K562 (cell line): Measurements from ENCODE around the gene JUN. TPM values are rescaled to one million over a fixed set of nuclear protein-coding genes. Genes with fewer than 3 reads are reported as not detected.

Experiments used
- COPS2 ChIP-seq: fragments of 450-650 bp; conservative IDR thresholded peaks from 2 replicates; pipeline ENCODE4 v1.6.1; 2016; ENCODE audit warnings: mild to moderate bottlenecking, moderate library complexity
- NFE2 ChIP-seq: IDR thresholded peaks from 2 replicates; pipeline ENCODE4 v1.6.1; 2014; ENCODE audit warnings: antibody characterized with exemption, low read depth
- RBM25 ChIP-seq: fragments of 200-400 bp; formaldehyde crosslinking; IDR thresholded peaks from 2 replicates; pipeline ENCODE4 v1.6.1; 2018; ENCODE audit warnings: low read length, low read depth, moderate library complexity; ENCODE audit not compliant: severe bottlenecking
- RCOR1 ChIP-seq, 2 experiments: IDR thresholded peaks; 2 replicates each; pipeline ENCODE4 v1.6.1; 2012; ENCODE audit warnings: low read depth in 2 of 2, low read length in 2 of 2, borderline replicate concordance in 1 of 2, improper control_type of control experiment in 1 of 2
- SAFB ChIP-seq: fragments of 200-400 bp; formaldehyde crosslinking; IDR thresholded peaks from 2 replicates; pipeline ENCODE4 v1.6.1; 2017; ENCODE audit warnings: low read depth, low read length, borderline replicate concordance
- TAF1 ChIP-seq: IDR thresholded peaks from 2 replicates; pipeline ENCODE4 v1.6.1; 2011; ENCODE audit warnings: mild to moderate bottlenecking, low read length, moderate library complexity; ENCODE audit not compliant: insufficient read depth, control insufficient read depth, severe bottlenecking; ENCODE audit errors: extremely low read depth
- WHSC1 ChIP-seq: IDR thresholded peaks from one replicate; pipeline ENCODE4 v1.6.1; 2012; ENCODE audit warnings: low read length, control low read depth, inconsistent platforms
- ZKSCAN1 ChIP-seq: fragments of 150-350 bp; IDR thresholded peaks from 2 replicates; pipeline ENCODE4 v1.6.1; 2016; ENCODE audit warnings: low read depth, low read length
- polyA plus RNA-seq, 8 experiments: library from polyadenylated mRNA; depleted of rRNA in 4 of 8; stranded (reverse) in 5 of 8; unstranded in 3 of 8; fragments of >200 nt; fragmentation: Nextera tagmentation in 2 of 8; fragmentation: Illumina TruSeq in 1 of 8; extraction: Ambion mirVana in 2 of 8; extraction: Trizol in 1 of 8; gene quantifications; 2 replicates each; pipeline versions ENCODE4 v1.2.1 to v1.2.3, GENCODE V29; 2011 to 2014; ENCODE audit warnings: inconsistent platforms in 1 of 8, missing spikeins in 1 of 8
- total RNA-seq, 7 experiments: library from RNA; depleted of rRNA in 6 of 7; stranded (reverse); fragments of >200 nt in 6 of 7; fragmentation: Illumina TruSeq in 2 of 7; extraction: Trizol in 2 of 7; gene quantifications; 2 replicates each; pipeline versions ENCODE4 v1.2.1 to v1.2.3, GENCODE V29; 2011 to 2021; ENCODE audit warnings: low replicate concordance in 1 of 7
- TF ChIP-seq, protein P1 (sequence below): fragments of 450-650 bp; formaldehyde crosslinking; IDR thresholded peaks from 2 replicates; pipeline ENCODE4 v1.4.0; 2020; ENCODE audit warnings: mild to moderate bottlenecking, moderate library complexity
- TF ChIP-seq, protein P2 (sequence below), 3 experiments: fragments of 200-800 bp in 1 of 3; sonication (Bioruptor generic) in 1 of 3; sonication (generic) in 1 of 3; formaldehyde crosslinking in 1 of 3; IDR thresholded peaks; 2 replicates each; pipeline versions ENCODE4 v1.6.1 to v1.8.0; 2016 to 2022; ENCODE audit warnings: mild to moderate bottlenecking in 2 of 3, missing compliant biosample characterization in 2 of 3, missing genetic modification characterization in 2 of 3, missing genetic modification reagents in 1 of 3
- TF ChIP-seq, protein P3 (sequence below): fragments of 250-450 bp; sonication (Bioruptor Pico); IDR thresholded peaks from 2 replicates; pipeline ENCODE4 v1.5.0; 2022; ENCODE audit warnings: mild to moderate bottlenecking
- TF ChIP-seq, protein P4 (sequence below): sonication (generic); formaldehyde crosslinking; IDR thresholded peaks from 2 replicates; pipeline ENCODE4 v1.8.0; 2023; ENCODE audit warnings: missing genetic modification reagents, mild to moderate bottlenecking, borderline replicate concordance
- TF ChIP-seq, protein P5 (sequence below): fragments of 250-450 bp; sonication (Bioruptor Pico); IDR thresholded peaks from 2 replicates; pipeline ENCODE4 v1.5.0; 2020; ENCODE audit warnings: mild to moderate bottlenecking, borderline replicate concordance

JUN gene
- total and polyA plus RNA-seq, 9 of the 15 experiments (the other 6 are each of a cell fraction or from before 2014, with no cell fraction given): 0.32 to 23.4 (median 4.0) TPM

DNA sequence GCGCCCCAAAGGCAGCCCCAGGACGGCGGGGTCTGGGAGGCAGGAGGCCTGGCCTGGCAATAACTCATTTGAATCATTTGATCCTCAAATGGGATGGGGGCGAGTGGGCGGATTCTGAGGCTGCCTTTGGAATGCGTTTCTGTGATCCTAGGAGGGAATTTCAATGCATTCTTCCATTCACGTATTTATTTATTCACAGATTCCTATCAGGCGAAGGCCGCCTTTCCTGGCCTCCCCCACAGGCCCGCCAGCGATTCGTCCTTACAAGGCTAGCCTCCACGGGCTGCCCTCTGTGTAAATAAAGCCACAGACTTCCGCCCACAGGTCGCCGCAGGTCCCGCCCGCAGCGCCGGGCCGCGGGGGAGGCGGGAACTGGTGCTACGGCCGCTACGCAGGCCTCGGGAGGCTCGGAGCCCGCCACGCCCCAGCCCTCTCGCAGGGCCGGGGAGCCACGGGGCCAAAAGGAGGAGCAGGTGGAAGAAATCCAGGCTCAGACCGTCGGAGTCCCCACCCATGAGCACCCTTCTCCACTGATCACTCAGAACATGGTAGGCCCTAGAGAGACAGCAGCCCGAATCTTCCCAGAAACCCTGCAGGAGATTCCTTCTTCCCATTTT is 31.3 kb upstream of the JUN start (continued):
- TF ChIP-seq, protein P1, sequence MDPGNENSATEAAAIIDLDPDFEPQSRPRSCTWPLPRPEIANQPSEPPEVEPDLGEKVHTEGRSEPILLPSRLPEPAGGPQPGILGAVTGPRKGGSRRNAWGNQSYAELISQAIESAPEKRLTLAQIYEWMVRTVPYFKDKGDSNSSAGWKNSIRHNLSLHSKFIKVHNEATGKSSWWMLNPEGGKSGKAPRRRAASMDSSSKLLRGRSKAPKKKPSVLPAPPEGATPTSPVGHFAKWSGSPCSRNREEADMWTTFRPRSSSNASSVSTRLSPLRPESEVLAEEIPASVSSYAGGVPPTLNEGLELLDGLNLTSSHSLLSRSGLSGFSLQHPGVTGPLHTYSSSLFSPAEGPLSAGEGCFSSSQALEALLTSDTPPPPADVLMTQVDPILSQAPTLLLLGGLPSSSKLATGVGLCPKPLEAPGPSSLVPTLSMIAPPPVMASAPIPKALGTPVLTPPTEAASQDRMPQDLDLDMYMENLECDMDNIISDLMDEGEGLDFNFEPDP: no peak
- TF ChIP-seq WHSC1: no peak
- no peak for TF ChIP-seq NFE2
- TF ChIP-seq COPS2: no peak
- TF ChIP-seq, protein P2, sequence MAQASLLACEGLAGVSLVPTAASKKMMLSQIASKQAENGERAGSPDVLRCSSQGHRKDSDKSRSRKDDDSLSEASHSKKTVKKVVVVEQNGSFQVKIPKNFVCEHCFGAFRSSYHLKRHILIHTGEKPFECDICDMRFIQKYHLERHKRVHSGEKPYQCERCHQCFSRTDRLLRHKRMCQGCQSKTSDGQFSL (CRISPR knock-in tag; IDR thresholded peaks at IDR 0.05): no peak
- TF ChIP-seq, protein P2 (tag; IDR thresholded peaks at IDR 0.05): 0 out of 4 replicates have a peak, but pooled peaks of 1 of the 2 experiments have one; percentile 28
- TF ChIP-seq, protein P3, sequence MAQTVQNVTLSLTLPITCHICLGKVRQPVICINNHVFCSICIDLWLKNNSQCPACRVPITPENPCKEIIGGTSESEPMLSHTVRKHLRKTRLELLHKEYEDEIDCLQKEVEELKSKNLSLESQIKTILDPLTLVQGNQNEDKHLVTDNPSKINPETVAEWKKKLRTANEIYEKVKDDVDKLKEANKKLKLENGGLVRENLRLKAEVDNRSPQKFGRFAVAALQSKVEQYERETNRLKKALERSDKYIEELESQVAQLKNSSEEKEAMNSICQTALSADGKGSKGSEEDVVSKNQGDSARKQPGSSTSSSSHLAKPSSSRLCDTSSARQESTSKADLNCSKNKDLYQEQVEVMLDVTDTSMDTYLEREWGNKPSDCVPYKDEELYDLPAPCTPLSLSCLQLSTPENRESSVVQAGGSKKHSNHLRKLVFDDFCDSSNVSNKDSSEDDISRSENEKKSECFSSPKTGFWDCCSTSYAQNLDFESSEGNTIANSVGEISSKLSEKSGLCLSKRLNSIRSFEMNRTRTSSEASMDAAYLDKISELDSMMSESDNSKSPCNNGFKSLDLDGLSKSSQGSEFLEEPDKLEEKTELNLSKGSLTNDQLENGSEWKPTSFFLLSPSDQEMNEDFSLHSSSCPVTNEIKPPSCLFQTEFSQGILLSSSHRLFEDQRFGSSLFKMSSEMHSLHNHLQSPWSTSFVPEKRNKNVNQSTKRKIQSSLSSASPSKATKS (CRISPR knock-in tag): no peak
- peak in 1 of 2 experiments; percentile 84; a peak in 2 of 4 replicates for TF ChIP-seq RCOR1 (IDR thresholded peaks at IDR 0.05; ENCODE audit: borderline replicate concordance in 1 of 2, low read depth in 2 of 2, low read length in 2 of 2)
- TF ChIP-seq RBM25: peak; percentile 2
- TF ChIP-seq, protein P4, sequence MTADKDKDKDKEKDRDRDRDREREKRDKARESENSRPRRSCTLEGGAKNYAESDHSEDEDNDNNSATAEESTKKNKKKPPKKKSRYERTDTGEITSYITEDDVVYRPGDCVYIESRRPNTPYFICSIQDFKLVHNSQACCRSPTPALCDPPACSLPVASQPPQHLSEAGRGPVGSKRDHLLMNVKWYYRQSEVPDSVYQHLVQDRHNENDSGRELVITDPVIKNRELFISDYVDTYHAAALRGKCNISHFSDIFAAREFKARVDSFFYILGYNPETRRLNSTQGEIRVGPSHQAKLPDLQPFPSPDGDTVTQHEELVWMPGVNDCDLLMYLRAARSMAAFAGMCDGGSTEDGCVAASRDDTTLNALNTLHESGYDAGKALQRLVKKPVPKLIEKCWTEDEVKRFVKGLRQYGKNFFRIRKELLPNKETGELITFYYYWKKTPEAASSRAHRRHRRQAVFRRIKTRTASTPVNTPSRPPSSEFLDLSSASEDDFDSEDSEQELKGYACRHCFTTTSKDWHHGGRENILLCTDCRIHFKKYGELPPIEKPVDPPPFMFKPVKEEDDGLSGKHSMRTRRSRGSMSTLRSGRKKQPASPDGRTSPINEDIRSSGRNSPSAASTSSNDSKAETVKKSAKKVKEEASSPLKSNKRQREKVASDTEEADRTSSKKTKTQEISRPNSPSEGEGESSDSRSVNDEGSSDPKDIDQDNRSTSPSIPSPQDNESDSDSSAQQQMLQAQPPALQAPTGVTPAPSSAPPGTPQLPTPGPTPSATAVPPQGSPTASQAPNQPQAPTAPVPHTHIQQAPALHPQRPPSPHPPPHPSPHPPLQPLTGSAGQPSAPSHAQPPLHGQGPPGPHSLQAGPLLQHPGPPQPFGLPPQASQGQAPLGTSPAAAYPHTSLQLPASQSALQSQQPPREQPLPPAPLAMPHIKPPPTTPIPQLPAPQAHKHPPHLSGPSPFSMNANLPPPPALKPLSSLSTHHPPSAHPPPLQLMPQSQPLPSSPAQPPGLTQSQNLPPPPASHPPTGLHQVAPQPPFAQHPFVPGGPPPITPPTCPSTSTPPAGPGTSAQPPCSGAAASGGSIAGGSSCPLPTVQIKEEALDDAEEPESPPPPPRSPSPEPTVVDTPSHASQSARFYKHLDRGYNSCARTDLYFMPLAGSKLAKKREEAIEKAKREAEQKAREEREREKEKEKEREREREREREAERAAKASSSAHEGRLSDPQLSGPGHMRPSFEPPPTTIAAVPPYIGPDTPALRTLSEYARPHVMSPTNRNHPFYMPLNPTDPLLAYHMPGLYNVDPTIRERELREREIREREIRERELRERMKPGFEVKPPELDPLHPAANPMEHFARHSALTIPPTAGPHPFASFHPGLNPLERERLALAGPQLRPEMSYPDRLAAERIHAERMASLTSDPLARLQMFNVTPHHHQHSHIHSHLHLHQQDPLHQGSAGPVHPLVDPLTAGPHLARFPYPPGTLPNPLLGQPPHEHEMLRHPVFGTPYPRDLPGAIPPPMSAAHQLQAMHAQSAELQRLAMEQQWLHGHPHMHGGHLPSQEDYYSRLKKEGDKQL (CRISPR knock-in tag): no peak
- TF ChIP-seq, protein P5, sequence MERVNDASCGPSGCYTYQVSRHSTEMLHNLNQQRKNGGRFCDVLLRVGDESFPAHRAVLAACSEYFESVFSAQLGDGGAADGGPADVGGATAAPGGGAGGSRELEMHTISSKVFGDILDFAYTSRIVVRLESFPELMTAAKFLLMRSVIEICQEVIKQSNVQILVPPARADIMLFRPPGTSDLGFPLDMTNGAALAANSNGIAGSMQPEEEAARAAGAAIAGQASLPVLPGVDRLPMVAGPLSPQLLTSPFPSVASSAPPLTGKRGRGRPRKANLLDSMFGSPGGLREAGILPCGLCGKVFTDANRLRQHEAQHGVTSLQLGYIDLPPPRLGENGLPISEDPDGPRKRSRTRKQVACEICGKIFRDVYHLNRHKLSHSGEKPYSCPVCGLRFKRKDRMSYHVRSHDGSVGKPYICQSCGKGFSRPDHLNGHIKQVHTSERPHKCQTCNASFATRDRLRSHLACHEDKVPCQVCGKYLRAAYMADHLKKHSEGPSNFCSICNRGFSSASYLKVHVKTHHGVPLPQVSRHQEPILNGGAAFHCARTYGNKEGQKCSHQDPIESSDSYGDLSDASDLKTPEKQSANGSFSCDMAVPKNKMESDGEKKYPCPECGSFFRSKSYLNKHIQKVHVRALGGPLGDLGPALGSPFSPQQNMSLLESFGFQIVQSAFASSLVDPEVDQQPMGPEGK (CRISPR knock-in tag): no peak
- 0 out of 2 replicates have a peak, but pooled peaks have one; percentile 40 for TF ChIP-seq SAFB
- peak; percentile 37 for TF ChIP-seq TAF1
- TF ChIP-seq ZKSCAN1: no peak
